Cardiac septum (tissue), 1 donor: ENCODE data around the gene SLC38A1. TPM values are rescaled to one million over a fixed set of nuclear protein-coding genes. Genes with fewer than 3 reads are reported as not detected.
A peak's percentile ranks its signal among the peaks of the same experiment; 100 is the strongest.
"Not testable (repeated sequence)": the region's sequence is repeated elsewhere in the genome, so short reads cannot be mapped to it uniquely, and the experiment has no call there.

ENCODE experiments used
- DNase-seq: peaks from one replicate; pipeline ENCODE4 v3.0.0-alpha.2; 2020; ENCODE audit warnings: low spot score
- intact Hi-C: fragments of 100-400 bp; cut with DNase I; formaldehyde crosslinking; loops from one replicate; pipeline ENCODE4 v1.14.0; 2022
- long read RNA-seq: library from polyadenylated mRNA; unstranded; transcript quantifications from one replicate; pipeline ENCODE4 v2.0.0, GENCODE V29; 2021
- total RNA-seq: library from RNA; stranded (reverse); fragmentation: NEBNext Ultra II Directional; extraction: Animal tissue kit (Norgen Biotek cat#: 25700); gene quantifications from one replicate; pipeline ENCODE4 v1.2.1, GENCODE V29; 2021
- donor health status: DM: no; HTN: no; CAD: no.

The SLC38A1 gene
- total RNA-seq: 64.4 TPM
- long read RNA-seq, full-length matches to known transcripts: 26 of 76 reads
- long read RNA-seq, partial matches to known transcripts: 6 of 76 reads
- long read RNA-seq, other reads (novel, unspliced or antisense): 44 of 76 reads

GRCh38 chr12:46268583-46269428 is at the start of gene SLC38A1:
Gene SLC38A1, minus strand, starts transcription at chr12:46269043. Its CDS starts 29,243 bp downstream, at chr12:46239800.
- intact Hi-C loops: loop anchor here (5.0 kb wide), 2 partner anchors 62 to 277 kb away; partner anchors contain the start of gene SCAF11
- DNase-seq: peak; percentile 94

GRCh38 chr12:46318037-46318436 is 49.2 kb upstream of the SLC38A1 start:
- intact Hi-C loops: no loop called here
- DNase-seq: no peak

- intact Hi-C loops: loop anchor here (10.0 kb wide), 1 partner anchor 179 kb away; no protein-coding TSS in a partner anchor
- no peak for DNase-seq
Observed at GRCh38 chr12:46304070-46304469, 35.2 kb upstream of the SLC38A1 start.

- intact Hi-C loops: loop anchor here (10.0 kb wide), 1 partner anchor 178 kb away; no protein-coding TSS in a partner anchor
Observed at GRCh38 chr12:46303039-46303666, 34.3 kb upstream of the SLC38A1 start.

DNA sequence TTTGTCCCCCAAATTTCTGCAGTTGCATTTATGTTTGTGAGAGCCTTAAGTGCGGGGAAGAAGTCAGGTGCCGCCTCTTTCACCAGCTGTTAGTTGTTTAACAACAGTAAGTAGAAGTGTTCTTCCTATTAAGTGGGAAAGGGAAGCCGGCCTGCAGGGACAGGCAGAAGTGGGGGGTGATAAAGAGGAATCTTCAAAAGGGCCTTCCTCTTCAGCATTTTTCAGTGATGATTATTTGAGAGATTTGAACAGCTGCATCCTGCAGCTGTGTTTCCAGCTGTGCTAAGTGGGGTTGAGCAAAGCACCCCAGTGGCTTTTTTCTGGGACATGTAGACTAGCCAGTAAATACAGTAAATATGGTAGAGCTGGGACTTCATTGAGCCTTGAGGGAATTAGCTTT is 32.1 kb upstream of the SLC38A1 start:
- no peak for DNase-seq
- intact Hi-C loops: loop anchor here (10.0 kb wide), 1 partner anchor 176 kb away; no protein-coding TSS in a partner anchor

More at GRCh38 chr12:46303039-46303666, 34.3 kb upstream of the SLC38A1 start:
- DNase-seq: no peak

GRCh38 chr12:46299851-46300250 is 31.0 kb upstream of the SLC38A1 start:
- intact Hi-C loops: loop anchor here (10.0 kb wide), 1 partner anchor 175 kb away; no protein-coding TSS in a partner anchor
- DNase-seq: no peak

DNA sequence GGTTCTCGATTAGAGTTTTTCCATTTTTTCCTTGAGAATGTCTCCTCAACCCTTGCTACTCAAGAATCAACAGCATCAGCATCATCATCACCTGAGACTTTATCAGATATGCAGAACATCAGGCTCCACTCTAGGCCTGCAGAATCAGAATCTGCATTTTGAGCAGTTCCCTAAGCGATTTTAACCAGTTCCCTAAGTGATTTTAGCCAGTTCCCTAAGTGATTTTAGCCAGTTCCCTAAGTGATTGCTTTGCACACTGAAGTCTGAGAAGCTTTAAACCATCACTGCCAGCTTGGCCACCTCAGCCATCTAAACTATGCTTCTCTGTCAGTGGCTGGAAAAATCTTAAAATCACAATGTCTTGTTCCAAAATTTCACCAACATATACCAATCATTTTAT is 29.4 kb upstream of the SLC38A1 start:
- intact Hi-C loops: no loop called here
- DNase-seq: no peak

DNA sequence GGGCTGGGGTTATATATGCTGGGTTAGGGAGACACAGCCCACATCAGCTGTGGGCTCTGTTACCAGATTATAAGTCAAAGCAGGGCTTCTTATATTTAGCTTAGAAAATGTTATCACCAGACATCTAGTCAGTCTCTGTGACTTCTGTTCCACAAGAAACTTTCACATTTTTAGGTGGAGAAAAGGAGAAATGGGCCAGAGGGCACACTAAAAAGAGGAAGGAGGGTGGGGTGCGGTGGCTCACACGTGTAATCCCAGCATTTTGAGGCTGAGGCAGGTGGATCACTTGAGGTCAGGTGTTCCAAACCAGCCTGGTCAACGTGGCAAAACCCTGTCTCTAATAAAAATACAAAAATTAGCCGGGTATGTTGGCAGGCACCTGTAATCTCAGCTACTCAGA is 28.0 kb upstream of the SLC38A1 start:
- intact Hi-C loops: no loop called here
- DNase-seq: no peak

DNA sequence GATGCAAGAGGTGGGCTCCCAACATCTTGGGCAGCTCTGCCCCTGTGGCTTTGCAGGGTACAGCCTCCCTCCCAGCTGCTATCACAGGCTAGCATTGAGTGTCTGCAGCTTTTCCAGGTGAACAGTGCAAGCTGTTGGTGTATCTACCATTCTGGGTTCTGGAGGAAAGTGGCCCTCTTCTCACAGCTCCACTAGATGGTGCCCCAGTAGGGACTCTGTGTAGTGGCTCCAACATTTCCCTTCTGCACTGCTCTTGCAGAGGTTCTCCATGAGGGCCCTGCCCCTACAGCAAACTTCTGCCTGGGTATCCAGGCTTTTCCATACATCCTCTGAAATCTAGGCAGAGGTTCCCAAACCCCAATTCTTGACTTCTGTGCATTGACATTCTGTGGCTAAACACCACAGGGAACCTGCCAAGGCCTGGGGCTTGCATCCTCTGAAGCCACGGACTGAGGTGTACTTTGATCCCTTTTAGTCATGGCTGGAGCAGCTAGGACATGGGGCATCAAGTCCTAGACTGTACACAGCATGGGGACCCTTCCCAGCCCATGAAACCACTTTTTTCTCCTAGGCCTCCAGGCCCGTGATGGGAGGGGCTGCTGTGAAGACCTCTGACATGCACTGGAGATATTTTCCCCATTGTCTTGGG is 24.0 kb upstream of the SLC38A1 start:
- intact Hi-C loops: no loop called here
- DNase-seq: no peak

- intact Hi-C loops, DNase-seq: not testable (repeated sequence)
Observed at GRCh38 chr12:46291953-46292352, 23.1 kb upstream of the SLC38A1 start.

DNA sequence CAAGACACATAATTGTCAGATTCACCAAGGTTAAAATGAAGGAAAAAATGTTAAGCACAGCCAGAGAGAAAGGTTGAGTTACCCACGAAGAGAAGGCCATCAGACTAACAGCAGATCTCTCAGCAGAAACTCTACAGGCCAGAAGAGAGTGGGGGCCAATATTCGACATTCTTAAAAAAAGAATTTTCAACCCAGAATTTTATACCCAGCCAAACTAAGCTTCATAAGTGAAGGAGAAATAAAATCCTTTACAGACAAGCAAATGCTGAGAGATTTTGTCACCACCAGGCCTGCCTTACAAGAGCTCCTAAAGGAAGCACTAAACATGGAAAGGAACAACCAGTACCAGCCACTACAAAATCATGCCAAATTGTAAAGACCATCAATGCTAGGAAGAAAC is 16.3 kb upstream of the SLC38A1 start:
- intact Hi-C loops, DNase-seq: not testable (repeated sequence)

DNA sequence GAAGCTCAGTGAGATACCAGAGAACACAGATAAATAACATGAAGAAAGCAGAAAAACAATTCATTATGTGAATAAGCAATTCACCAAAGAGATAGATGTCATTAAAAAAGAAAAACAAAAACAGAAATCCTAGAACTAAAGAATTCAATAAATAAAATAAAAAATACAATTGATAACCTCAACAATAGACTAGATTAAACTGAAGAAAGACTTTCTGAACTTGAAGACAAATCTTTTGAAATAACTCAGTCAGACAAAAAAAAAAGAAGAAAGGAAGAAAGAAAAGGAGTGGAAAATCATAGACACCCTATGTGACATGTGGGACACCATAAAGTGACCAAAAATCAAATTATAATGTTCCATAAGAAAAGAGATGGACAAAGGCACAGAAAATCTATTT is 14.0 kb upstream of the SLC38A1 start:
- intact Hi-C loops: no loop called here
- no peak for DNase-seq

GRCh38 chr12:46276756-46277155 is 7.9 kb upstream of the SLC38A1 start:
- no peak for DNase-seq
- intact Hi-C loops: no loop called here

- intact Hi-C loops: no loop called here
- DNase-seq: no peak
Observed at GRCh38 chr12:46271863-46272262, 3.0 kb upstream of the SLC38A1 start.

DNA sequence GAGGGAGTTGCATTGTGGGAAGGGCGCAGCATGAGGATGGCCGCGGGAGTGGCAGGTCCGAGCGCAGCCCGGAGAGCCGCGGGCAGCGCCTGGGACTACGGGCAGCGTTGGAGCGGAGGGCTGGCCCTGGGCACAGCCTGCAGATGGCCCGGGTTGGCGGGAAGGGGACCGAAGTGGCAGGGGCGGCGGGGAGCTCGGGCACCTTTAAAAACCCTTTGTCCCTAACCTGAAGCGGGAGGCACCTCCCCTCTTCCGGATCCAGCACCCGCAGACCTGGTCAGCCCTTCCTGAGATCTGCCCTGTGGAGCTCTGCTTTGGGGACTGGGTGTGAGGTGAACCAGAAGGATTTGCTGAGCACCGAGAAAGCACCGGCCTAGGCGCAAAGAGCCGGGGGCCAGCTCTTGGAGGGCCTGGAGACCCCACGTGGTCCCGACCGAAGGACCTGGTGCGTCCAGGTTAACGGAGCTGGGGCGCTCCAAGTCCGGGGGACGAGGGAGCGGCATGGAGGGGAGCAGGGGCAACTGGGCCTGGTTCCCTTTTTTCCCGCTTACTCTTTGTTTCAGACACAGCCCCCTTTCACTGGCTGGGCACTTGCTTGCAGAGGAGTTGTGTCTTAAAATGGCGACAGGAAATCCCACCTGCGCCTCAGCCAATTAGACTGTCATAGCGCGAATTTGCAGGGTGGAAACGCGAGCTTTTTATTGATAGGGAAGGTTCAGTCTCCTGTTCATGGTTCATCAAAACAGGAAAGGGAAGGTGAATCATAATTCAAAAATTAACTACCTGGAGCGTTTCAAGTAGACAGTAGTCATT is 792 bp upstream of the SLC38A1 start:
- intact Hi-C loops: loop anchor here (5.0 kb wide), 2 partner anchors 62 to 277 kb away; partner anchors contain the start of gene SCAF11

GRCh38 chr12:46267825-46268582 is 839 bp downstream of the SLC38A1 start:
- intact Hi-C loops: loop anchor here (5.0 kb wide), 2 partner anchors 61 to 276 kb away; partner anchors contain the start of gene SCAF11
- DNase-seq: no peak

More for the DNA sequence above, 792 bp upstream of the SLC38A1 start:
- no peak for DNase-seq

- intact Hi-C loops: loop anchor here (5.0 kb wide), 2 partner anchors 60 to 275 kb away; partner anchors contain the start of gene SCAF11
- DNase-seq: no peak
Observed at GRCh38 chr12:46267575-46267824, 1.3 kb downstream of the SLC38A1 start.

DNA sequence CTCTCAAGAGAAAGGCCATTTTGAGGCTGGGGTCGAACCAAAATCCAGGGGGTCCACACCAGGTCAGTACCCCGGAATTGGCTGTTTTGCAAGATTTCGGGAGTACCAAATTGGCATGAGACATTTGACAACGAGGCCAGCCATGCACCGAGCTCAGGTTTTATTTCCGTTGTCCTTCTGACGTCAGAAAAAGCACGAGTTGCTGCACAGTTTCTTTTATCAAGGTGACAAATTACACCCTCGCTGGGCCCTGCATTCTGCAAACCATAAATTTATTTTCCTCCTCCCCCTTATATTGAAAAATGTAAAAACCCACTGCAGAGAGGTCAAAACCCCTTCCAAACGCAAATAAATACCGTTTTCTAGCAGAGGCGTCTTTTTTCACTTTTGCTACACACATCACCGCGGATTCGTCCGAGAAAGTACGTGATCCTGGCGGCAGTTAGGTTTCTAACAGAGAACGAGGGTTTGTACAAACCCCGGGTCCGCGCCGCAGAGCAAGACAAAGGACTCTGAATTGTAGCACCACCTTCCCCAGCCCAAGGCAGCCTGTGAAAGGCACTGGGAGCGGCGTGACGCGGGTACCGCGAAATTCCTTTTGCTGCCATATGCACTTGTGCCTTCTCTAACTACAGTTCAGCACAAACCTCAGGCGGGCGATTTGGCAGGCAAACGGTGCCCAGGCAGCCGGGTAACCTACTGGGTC is 1.8 kb downstream of the SLC38A1 start:
- intact Hi-C loops: loop anchor here (5.0 kb wide), 2 partner anchors 60 to 275 kb away; partner anchors contain the start of gene SCAF11
- peak; percentile 84 for DNase-seq
